Measurements from ENCODE around the gene ZNF189.

DNA sequence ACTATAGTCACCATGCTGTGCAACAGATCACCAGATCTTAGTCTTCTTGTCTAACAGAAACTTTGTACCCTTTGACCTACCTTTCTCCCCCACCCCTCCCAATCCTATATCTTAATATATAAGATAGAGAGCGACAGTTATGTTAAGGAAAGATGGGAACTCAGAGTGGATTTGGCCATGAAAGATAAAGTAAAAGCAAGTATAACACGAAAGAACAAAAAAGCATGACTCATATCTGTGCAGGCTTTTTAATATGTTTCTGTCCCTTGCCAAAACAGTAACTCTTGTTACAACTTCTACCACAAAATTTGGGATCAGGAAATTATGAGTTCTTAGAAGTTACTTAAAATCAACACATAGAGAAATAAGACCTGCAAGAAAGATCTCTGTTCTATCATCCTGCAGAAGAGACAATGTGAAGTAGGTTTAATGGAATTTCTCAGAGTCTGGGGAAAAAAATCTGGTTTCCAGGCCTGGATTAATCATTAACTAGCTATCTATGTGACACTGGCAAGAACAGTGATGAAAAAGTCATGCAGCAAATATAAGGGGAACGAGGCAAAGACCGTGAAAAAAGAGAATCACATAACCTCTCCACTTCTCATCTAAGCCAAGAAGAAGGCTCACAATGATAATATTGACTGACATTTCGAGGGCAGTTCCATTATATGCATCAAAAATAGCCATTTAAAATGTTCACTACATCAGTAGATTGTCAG lies 32.5 kb upstream of the ZNF189 start:
- TF ChIP-seq, protein P1, sequence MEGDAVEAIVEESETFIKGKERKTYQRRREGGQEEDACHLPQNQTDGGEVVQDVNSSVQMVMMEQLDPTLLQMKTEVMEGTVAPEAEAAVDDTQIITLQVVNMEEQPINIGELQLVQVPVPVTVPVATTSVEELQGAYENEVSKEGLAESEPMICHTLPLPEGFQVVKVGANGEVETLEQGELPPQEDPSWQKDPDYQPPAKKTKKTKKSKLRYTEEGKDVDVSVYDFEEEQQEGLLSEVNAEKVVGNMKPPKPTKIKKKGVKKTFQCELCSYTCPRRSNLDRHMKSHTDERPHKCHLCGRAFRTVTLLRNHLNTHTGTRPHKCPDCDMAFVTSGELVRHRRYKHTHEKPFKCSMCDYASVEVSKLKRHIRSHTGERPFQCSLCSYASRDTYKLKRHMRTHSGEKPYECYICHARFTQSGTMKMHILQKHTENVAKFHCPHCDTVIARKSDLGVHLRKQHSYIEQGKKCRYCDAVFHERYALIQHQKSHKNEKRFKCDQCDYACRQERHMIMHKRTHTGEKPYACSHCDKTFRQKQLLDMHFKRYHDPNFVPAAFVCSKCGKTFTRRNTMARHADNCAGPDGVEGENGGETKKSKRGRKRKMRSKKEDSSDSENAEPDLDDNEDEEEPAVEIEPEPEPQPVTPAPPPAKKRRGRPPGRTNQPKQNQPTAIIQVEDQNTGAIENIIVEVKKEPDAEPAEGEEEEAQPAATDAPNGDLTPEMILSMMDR (conservative IDR thresholded peaks at IDR 0.05): no peak
- no peak for TF ChIP-seq EZH2 (IDR thresholded peaks at IDR 0.05; ENCODE audit: low read depth)

All from PC-9 (cell line).